Germinal center (tissue), 1 donor: ENCODE results near the gene RHOT2.

Source experiments
- DNase-seq: peaks from one replicate; pipeline ENCODE4 v3.0.0; 2012; ENCODE audit warnings: mixed read lengths, low spot score

RHOT2 gene

GRCh38 chr16:715477-716199, 47.7 kb downstream of the RHOT2 start:
- no peak for DNase-seq

DNA sequence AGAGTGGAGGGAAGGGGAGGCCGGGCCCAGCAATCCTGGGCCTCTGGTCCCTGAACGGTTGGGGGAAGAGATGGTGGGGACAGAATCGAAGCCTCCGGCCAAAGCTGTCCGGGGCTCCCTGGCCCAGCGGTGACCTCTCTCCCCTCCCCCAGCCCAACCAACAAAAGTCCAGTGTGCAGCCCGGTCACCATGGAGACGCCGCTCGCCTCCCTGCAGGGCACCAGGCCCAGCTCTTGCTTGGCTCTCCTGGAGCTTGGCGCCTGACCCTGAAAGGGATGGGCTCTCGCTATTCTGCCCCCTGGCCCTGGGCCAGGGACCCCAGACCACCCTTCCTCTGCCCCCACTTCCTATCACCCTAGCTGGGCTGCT, 48.3 kb downstream of the RHOT2 start:
- DNase-seq, result no peak

GRCh38 chr16:716768-717325, 48.9 kb downstream of the RHOT2 start:
- DNase-seq, result no peak

DNA sequence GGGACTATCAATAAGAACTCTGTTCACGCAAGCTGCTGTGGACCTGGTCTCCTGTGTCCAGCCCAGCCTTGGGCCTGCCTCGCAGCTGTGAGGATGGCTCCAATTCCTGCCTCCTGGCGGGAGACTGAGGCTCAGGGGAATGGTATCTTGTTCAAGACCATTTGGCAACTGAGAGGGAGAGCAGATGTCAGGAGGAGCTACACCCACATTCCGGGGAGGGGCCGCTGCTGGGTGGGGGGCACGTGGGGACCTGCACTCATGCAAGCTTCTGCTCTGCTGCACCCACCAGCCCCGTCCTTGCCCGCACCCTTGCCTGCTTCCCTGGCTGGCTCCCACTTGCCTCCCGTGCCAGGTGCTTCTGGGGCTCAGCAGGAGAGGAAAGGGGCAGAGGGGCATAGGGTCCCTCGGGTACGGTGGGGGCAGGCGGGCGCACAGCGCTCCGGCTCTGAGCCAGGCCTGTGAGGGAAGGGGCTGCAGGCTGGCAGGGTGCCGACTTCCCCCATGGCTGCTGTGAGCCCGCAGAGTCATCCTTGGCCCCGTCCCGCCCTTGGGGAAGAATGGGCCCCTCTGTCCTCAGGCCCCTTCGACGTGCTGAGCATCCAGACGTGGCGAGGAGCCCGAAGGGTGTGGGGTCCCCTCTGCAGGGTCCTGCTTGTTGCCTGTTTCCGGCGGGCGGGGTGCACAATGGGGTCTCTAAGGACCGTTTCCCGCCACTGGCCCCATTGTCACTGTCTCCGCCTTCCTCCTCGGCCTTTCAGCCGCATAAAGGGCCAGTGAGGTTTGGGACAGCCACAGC, 49.7 kb downstream of the RHOT2 start:
- DNase-seq, result no peak

DNA sequence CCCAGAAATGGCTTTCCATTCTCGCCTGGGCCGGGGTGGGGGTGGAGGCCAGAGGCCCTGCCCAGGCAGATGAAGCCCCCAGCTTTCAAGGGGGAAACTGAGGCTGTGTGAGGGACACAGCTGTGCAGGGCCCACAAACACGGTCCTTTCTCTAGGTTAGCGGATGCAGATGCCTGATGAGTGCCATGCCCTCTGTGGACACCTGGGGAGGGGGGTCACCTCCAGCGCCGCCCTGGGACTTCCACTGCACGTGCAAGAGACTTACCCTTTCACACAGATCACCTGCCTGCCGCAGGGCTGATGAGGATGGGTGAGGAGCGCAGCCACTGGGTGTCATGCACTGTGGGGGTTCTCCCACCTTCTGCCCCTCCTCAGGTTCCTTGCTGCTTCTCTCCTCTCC, 50.5 kb downstream of the RHOT2 start:
- DNase-seq, result no peak

DNA sequence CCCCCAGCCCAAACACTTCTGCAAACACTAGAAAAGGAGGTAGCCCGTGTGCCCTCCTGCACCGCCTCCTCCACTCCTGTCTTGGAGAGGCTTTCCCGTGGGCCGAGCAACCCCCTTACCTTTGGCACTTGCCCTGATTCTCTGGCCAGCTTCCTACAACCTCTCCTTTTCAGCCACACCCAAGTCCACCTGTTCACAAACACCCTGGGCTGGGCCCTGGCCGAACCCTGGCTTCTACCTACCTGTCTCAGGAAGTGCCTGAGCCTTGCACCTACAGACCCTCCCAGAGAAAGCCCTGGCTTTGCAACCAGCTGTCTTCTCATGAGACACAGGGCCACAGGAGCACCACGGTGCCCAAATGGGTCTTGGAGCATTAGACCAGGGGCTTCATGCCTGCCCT, 51.0 kb downstream of the RHOT2 start:
- no peak for DNase-seq

- no peak for DNase-seq
Measured at GRCh38 chr16:719815-720446, 52.0 kb downstream of the RHOT2 start.

- DNase-seq, result peak; percentile 57
Measured at GRCh38 chr16:720447-720989, 52.6 kb downstream of the RHOT2 start.

- DNase-seq, result peak; percentile 90
Measured at GRCh38 chr16:720990-721764, 53.2 kb downstream of the RHOT2 start, which contains the start of gene ANTKMT. ANTKMT (plus strand) TSS chr16:721146; CDS start chr16:721275, 129 bp downstream.

GRCh38 chr16:721765-722540, 54.0 kb downstream of the RHOT2 start:
- DNase-seq, result no peak

DNA sequence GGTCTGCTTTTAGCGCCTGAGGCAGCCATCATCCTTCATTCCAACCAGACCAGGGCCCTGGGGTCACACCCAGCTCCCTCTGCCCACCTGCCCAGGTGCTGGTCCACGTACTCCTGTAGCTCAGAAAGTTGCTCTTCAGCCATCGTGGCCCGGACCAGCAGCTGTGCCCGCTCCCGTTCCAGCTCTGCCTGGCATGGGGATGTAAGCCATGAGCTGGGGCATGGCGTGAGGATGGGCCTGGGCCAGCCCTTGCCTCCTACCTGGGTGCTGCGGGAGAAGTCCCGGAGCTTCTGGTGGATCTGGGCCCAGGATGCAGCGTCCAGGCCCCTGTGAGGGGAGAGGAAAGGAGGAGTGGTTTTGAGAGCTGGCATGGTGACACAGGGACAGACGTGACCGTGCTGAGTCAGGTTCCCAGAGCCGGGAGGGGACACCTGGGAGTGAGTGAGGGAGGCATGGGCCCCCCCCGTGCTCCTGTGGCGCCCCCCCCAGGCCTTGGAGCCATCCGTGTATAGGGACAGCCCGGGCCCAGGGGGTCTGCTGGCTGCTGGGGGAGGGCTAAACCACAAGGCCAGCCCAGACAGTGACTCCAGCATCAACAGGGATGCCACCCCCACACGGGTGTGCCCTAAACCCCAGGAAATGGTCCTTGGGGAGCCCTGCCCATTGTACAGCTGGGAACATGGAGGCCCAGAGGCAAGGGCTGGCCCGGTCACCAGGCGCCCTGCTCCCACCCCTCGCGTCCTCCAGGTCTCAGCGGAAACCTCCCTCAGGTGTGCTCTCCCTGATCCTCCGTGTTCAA, 55.1 kb downstream of the RHOT2 start:
- DNase-seq, result no peak

- DNase-seq, result no peak
Measured at GRCh38 chr16:723695-724094, 55.8 kb downstream of the RHOT2 start.
